ENCODE measurements around the gene OPALIN.

OPALIN gene

GRCh38 chr10:96301616-96302015, 57.2 kb downstream of the OPALIN start:
- Histone ChIP-seq H3K9me3 (ENCODE audit: insufficient read depth, low read length) (no peaks in the 10 kb centered on the region), H4K20me1 (ENCODE audit: low read depth, low read length) (no peaks in the 10 kb centered on the region), H3K36me3 (ENCODE audit: low read length) (no peaks in the 10 kb centered on the region), H3K9ac (ENCODE audit: low read length) (no peak overlapping the region), H3K4me3 (ENCODE audit: insufficient read depth, low read length, poor library complexity, severe bottlenecking) (no peak overlapping the region), H3K4me2 (ENCODE audit: low read depth, low read length, poor library complexity, severe bottlenecking) (no peak overlapping the region), H3K9me2 (replicated peaks; ENCODE audit: insufficient read depth, low read length) (no peaks in the 10 kb centered on the region), H2AFZ (ENCODE audit: low read depth, low read length, severe bottlenecking) (no peak overlapping the region), H3K79me2 (ENCODE audit: insufficient read depth, low read length) (no peaks in the 10 kb centered on the region), H3F3A (ENCODE audit: insufficient read depth) (no peaks in the 10 kb centered on the region), H3K27me3 (ENCODE audit: low read length) (no peaks in the 10 kb centered on the region; the same call in 1 of the 2 replicates), H3K27ac (ENCODE audit: low read depth, low read length) (no peak overlapping the region)
- TF ChIP-seq EZH2phosphoT487 (conservative IDR thresholded peaks at IDR 0.05; ENCODE audit: low read length) = no peak
- TF ChIP-seq CTCF (IDR thresholded peaks at IDR 0.05; ENCODE audit: insufficient read depth, low read length, poor library complexity, severe bottlenecking) = no peak

GRCh38 chr10:96299383-96299782, 59.4 kb downstream of the OPALIN start:
- H3K9me3 ChIP-seq (ENCODE audit: insufficient read depth, low read length) = no peaks in the 10 kb centered on the region
- no peaks in the 10 kb centered on the region for H3K9me2 ChIP-seq (replicated peaks; ENCODE audit: insufficient read depth, low read length)
- no peaks in the 10 kb centered on the region for H3K79me2 ChIP-seq (ENCODE audit: insufficient read depth, low read length)
- H3F3A ChIP-seq (ENCODE audit: insufficient read depth) = no peaks in the 10 kb centered on the region
- TF ChIP-seq EZH2phosphoT487 (conservative IDR thresholded peaks at IDR 0.05; ENCODE audit: low read length) (no peak), CTCF (IDR thresholded peaks at IDR 0.05; ENCODE audit: insufficient read depth, low read length, poor library complexity, severe bottlenecking) (no peak)
- H4K20me1 ChIP-seq (ENCODE audit: low read depth, low read length) = no peaks in the 10 kb centered on the region
- H3K4me3 ChIP-seq (ENCODE audit: insufficient read depth, low read length, poor library complexity, severe bottlenecking) = no peak overlapping the region
- H3K27ac ChIP-seq (ENCODE audit: low read depth, low read length) = no peak overlapping the region
- no peak overlapping the region for H3K9ac ChIP-seq (ENCODE audit: low read length)
- no peaks in the 10 kb centered on the region; the same call in 1 of the 2 replicates for H3K27me3 ChIP-seq (ENCODE audit: low read length)
- H3K4me2 ChIP-seq (ENCODE audit: low read depth, low read length, poor library complexity, severe bottlenecking) = no peak overlapping the region
- H3K36me3 ChIP-seq (ENCODE audit: low read length) = no peaks in the 10 kb centered on the region
- no peak overlapping the region for H2AFZ ChIP-seq (ENCODE audit: low read depth, low read length, severe bottlenecking)

DNA sequence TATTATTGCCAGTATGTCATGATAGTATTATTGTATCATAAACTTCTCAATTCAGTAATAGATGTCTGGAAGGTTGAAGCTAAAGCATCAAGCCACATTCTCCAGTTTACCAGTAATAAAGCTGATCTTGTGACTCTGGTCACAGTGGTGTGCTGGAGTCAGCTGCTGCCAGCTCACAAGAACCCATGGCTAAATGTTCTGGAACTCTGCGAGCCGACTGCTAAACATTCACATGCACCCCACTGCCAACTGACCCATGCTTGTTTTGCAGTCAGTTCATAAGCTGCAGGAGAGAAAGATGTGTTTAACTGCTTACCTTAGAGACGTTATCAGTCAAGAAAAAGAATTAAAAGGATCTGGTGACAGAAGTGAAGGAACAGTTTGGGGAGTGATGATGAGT, 60.4 kb downstream of the OPALIN start:
- Histone ChIP-seq H3K27me3 (ENCODE audit: low read length) (no peaks in the 10 kb centered on the region; the same call in 1 of the 2 replicates), H3K79me2 (ENCODE audit: insufficient read depth, low read length) (no peaks in the 10 kb centered on the region), H3K9ac (ENCODE audit: low read length) (no peak overlapping the region), H3K4me2 (ENCODE audit: low read depth, low read length, poor library complexity, severe bottlenecking) (no peak overlapping the region), H3K9me3 (ENCODE audit: insufficient read depth, low read length) (no peaks in the 10 kb centered on the region), H3K9me2 (replicated peaks; ENCODE audit: insufficient read depth, low read length) (no peaks in the 10 kb centered on the region), H3K36me3 (ENCODE audit: low read length) (no peaks in the 10 kb centered on the region), H3K27ac (ENCODE audit: low read depth, low read length) (no peak overlapping the region), H3K4me3 (ENCODE audit: insufficient read depth, low read length, poor library complexity, severe bottlenecking) (no peak overlapping the region), H4K20me1 (ENCODE audit: low read depth, low read length) (no peaks in the 10 kb centered on the region), H2AFZ (ENCODE audit: low read depth, low read length, severe bottlenecking) (no peak overlapping the region), H3F3A (ENCODE audit: insufficient read depth) (no peaks in the 10 kb centered on the region)
- no peak for TF ChIP-seq CTCF (IDR thresholded peaks at IDR 0.05; ENCODE audit: insufficient read depth, low read length, poor library complexity, severe bottlenecking)
- TF ChIP-seq EZH2phosphoT487 (conservative IDR thresholded peaks at IDR 0.05; ENCODE audit: low read length) = no peak

Data from SU-DHL-6 (cell line).